NCI-H2107 treated with DMSO at 0.1 percent for 48 hours (cell line): ENCODE measurements around the gene ZNF667.

ENCODE experiments used
- DNase-seq: peaks from one replicate; lab custom pipeline; 2025; ENCODE audit not compliant: unreplicated experiment; lab: John Stamatoyannopoulos, UW

ZNF667 gene

GRCh38 chr19:56476651-56477428, at the start of gene ZNF667:
TSS of gene ZNF667 (minus strand) at chr19:56477345. CDS start at chr19:56462370, 14,975 bp downstream.
- DNase-seq: no peak

- no peak for DNase-seq
Measured at GRCh38 chr19:56525214-56525860, 48.2 kb upstream of the ZNF667 start.

GRCh38 chr19:56508290-56508778, 31.2 kb upstream of the ZNF667 start:
- no peak for DNase-seq

GRCh38 chr19:56507446-56508289, 30.5 kb upstream of the ZNF667 start, which contains the start of gene ZNF471:
TSS of gene ZNF471 (plus strand) at chr19:56507855. CDS start at chr19:56511572, 3,717 bp downstream.
- DNase-seq: no peak

DNA sequence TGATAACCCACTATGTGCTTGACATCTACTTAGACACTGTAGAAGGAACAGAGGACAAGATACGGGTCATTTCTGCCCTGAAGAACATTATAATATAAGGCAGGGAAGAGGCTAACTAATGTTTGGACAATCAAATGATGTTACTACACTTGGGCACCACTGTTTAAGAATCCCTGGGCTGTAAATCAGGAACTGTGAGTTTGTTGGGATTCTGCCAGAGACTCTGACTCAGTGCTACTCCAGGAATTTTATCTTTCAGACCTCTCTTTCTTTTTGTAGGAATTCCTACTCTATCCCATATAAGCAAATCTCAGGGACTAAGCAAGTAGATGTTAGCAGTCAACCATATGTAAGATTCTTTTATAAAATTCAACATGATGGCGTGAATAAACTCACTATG, 27.4 kb upstream of the ZNF667 start:
- DNase-seq: no peak

- no peak for DNase-seq
Measured at GRCh38 chr19:56491399-56491798, 14.3 kb upstream of the ZNF667 start.

GRCh38 chr19:56477429-56478338, 539 bp upstream of the ZNF667 start:
- no peak for DNase-seq

DNA sequence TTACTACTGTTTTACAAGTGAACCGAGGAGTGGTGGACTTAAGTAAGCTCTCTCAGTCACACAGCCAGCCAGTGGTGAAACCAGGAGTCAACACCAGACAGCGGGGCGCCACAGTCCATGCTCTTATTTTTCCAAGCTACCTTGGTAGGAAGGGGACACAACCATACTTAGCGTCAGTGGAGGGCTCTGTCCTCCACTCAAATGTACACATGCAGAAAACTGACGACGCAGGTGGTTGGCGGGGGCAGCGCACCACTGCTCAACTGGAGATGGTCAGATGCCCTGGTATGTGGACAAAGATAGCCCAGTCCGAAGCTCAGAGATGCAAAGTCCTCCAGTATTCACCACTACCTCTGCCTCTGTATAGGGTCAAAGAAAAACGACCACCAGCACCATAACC, 1.1 kb downstream of the ZNF667 start:
- DNase-seq: no peak

- DNase-seq: no peak
Measured at GRCh38 chr19:56474308-56474707, 2.8 kb downstream of the ZNF667 start.

- DNase-seq: no peak
Measured at GRCh38 chr19:56441206-56441792, 35.8 kb downstream of the ZNF667 start.

DNA sequence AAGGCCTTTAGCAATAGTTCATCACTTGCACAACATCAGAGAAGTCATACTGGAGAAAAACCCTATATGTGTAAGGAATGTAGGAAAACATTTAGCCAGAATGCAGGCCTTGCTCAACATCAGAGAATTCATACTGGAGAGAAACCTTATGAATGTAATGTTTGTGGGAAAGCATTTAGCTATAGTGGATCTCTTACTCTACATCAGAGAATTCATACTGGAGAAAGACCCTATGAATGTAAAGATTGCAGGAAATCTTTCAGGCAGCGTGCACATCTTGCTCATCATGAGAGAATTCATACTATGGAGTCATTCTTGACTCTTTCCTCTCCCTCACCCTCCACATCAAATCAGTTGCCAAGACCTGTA, 53.2 kb downstream of the ZNF667 start:
- no peak for DNase-seq

GRCh38 chr19:56423276-56423984, 53.7 kb downstream of the ZNF667 start:
- DNase-seq: no peak

- no peak for DNase-seq
Measured at GRCh38 chr19:56405062-56405461, 72.1 kb downstream of the ZNF667 start.

DNA sequence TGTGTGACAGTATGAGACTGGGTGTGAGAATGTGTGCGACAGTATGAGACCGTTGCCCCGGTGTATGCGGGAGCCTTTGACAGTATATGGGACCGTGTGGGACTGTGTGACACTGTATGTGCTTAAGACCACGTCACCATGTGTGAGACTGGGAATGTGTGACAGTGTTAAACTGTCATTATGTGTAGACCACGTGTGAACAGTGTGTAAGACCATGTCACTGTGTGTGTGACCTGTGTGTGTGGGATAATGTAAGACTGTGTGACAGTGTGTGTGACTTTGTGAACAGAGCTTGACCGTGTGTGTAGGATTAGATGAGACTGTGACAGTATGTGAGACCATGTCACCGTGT, 72.5 kb downstream of the ZNF667 start:
- DNase-seq: no peak

DNA sequence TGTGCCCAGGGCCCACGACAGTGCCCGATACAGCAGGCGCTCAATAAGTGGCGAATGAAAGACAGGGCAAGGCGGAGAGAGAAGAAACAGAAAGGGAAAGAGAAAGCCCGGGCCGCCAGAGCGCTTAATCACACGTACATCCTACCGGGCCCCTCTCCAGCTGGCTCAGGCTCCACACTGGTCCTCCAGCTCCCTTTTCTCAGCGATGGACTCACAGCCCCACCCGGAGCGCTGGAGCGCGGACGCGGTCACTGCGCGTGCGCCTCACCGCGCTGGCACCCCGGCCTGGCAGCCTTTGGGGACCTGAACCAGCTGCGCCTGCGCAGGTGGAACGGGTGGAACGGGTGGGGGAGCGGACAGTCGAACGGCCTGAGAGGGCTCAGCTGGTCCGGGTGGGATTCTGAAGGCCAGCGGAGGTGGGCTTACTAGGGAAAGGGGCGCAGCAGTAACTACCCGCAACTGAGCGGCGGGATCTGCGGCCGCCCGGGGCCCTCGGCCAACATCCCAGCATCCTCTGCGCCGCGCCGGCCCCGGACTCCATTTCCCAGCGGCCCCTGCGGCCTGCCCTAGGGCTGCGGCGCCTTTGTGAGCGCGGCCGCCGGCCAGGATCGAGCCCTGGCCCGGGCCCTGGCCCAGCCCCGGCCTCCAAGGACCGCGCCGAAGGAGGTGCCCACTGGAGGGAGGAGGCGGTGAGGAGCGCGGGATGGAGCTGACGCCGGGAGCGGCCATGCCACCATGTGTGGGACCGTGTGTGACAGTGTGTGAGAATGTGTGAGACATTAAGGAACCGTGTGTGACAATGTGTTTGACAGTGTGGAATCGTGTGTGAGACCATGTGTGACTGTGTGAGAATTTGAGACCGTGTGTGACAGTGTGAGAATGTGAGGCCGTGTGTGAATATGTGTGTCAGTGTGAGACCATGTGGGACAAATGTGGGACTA, 73.1 kb downstream of the ZNF667 start, which contains the start of gene ZNF583:
ZNF583 (plus strand) TSS at position 569 of the 941 bp plus-strand sequence. CDS start 2,783 bp downstream, outside the sequence.
- peak; percentile 52 for DNase-seq

GRCh38 chr19:56403261-56403660, 73.9 kb downstream of the ZNF667 start:
- no peak for DNase-seq

DNA sequence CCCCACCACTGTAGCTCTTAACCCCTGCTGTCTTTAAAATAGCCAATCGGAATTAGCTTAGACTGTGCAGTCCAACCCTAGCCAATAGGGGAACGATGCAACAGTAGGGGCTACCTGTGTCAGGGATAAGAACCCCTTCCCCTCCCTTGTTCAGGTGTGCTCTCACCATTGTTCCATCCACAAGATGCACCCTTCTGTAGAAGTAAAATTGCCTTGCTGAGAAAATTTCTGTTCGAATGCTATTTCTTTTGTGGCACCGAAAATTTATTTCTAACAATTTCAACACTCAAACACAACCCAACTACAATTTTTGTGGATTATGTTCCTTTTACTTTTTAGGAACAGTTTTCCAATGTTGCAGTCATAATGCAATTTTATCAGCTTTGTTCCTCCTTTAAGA, 76.7 kb downstream of the ZNF667 start:
- no peak for DNase-seq

DNA sequence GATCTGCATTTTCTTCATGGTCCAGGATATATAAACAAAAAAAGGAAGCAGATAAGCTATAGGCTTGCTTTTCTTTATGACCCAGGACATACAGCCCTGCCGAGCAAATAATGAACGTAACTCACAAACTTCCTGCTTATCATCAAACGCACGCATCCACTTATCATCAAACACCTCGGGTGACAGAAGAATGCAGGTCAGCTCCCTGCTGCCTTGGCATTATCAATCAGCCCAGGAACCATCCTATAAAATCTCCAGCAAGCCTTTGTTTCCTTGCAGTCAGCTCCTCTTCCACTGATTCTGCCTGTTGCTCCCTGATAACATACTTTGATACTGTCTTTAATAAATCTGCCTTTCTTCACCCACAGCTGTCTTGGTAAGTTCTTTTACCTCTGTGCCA, 78.3 kb downstream of the ZNF667 start:
- DNase-seq: no peak
